ENCODE data around the gene SORCS2.

Gene SORCS2

DNA sequence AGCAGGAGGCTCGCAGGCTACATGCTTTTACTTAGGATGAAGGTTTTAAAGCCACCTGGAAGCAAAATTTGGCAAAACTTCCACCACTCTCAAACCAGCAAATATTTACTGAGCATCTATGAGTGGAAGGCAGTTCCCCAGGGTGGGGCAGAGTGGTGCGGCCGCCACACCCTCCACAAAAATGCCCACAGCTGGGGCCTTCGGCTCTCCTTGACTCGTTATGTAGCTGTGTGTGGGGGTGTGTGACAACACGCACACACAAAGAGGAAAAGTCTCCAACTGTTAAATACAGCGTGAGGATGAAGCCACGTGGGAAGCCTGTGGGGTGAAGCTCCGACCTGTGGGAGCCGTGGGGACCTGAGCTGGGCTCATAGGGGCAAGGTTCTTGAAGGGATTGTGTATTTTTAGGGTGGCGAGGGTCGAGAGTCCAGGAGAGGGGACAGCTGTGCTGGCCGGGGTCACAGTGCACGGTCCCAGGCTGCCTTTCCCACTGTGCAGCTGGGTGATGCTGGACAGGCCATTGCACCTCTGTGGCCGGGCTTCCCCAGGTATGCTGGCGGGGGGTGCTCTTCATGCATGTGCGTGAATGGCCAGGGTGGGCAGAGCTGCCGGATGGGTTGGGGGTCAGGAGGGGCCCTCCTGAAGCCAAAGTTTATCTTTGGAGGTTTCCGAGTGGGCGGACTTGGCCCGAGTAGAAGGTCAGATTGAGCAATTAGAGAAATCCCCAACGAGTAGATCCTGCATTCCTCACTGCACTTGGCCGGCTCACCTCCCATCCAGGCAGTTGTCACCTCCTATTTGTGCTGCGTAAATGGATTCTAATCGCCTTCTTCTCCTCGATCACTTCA is 25.4 kb downstream of the SORCS2 start:
- no peak for FAIRE-seq

DNA sequence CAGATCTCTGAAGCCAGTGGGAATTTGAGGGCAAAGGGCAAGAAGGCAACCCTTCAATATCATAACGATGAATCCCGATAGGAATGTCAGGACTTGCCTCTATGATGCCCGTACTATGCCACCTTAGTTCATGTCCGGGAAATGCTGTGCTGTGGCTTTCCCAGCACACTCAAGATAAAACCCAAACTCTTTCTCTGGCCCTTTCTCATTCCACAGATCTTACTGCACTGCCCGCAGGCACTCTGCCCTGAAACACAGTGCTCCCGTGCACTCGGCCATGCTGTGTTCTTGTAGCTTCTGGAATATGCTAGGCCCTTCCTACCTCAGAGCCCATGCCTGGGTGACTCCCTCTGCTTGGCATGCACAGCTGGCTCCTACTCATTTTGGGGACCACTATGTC is 26.3 kb downstream of the SORCS2 start:
- FAIRE-seq (no peak), DNase-seq (ENCODE audit: low spot score) (no peak)

More for the DNA sequence above, 25.4 kb downstream of the SORCS2 start:
- peak; percentile 61 for DNase-seq (ENCODE audit: low spot score)

DNA sequence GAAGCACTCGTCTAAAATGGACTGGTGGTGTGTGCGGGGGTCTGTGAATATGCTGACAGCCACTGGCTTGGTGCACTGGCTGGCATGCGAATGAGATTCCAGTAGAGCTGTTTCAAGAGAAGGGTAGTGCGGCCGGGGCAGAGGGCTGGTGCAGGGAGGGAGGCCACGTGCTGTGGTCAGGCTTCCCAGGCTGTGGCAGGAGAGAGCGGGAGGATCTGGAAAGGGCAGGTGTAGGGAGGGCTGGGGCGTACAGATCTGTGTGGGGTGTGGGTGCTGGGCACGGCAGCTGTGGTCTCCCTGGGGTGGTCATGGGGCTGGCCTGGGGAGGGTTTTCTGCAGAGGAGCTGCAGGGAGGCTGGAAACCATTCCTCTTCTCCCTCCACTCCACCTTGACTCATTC is 30.2 kb downstream of the SORCS2 start:
- no peak for DNase-seq (ENCODE audit: low spot score)
- FAIRE-seq, result no peak

GRCh38 chr4:7223541-7223940 is 31.2 kb downstream of the SORCS2 start:
- DNase-seq (ENCODE audit: low spot score) (no peak), FAIRE-seq (no peak)

DNA sequence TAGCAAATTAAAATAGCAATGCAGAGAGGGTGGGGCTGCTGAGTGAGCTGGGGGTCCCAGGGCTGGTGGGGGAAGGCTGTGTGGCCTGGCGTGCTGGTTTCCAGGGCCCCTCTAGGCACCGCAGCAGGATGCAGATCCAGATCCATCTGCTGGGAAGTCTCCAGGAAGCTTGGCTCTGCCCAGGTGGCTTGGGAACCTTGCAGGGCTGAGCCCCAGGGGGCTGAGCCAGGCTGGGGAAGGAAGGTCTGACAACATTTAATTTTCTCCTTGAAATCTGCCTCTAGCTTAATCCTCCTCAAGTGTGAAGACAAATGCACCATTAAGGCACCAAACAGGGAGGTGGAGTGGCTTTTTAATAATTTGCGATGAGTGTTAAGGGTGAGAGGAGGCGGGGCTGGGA is 31.7 kb downstream of the SORCS2 start:
- no peak for DNase-seq (ENCODE audit: low spot score)
- FAIRE-seq, result no peak

GRCh38 chr4:7224878-7225533 is 32.7 kb downstream of the SORCS2 start:
- DNase-seq (ENCODE audit: low spot score) (no peak), FAIRE-seq (no peak)

GRCh38 chr4:7226439-7226838 is 34.1 kb downstream of the SORCS2 start:
- DNase-seq (ENCODE audit: low spot score) (no peak), FAIRE-seq (no peak)

- DNase-seq (ENCODE audit: low spot score) (no peak), FAIRE-seq (no peak)
Observed at GRCh38 chr4:7227008-7227407, 34.7 kb downstream of the SORCS2 start.

- FAIRE-seq (no peak), DNase-seq (ENCODE audit: low spot score) (no peak)
Observed at GRCh38 chr4:7228734-7229133, 36.4 kb downstream of the SORCS2 start.

GRCh38 chr4:7232061-7232650 is 39.8 kb downstream of the SORCS2 start:
- FAIRE-seq (no peak), DNase-seq (ENCODE audit: low spot score) (no peak)

GRCh38 chr4:7233006-7233580 is 40.8 kb downstream of the SORCS2 start:
- no peak for DNase-seq (ENCODE audit: low spot score)
- no peak for FAIRE-seq

GRCh38 chr4:7233601-7234000 is 41.3 kb downstream of the SORCS2 start:
- FAIRE-seq, result no peak
- no peak for DNase-seq (ENCODE audit: low spot score)

DNA sequence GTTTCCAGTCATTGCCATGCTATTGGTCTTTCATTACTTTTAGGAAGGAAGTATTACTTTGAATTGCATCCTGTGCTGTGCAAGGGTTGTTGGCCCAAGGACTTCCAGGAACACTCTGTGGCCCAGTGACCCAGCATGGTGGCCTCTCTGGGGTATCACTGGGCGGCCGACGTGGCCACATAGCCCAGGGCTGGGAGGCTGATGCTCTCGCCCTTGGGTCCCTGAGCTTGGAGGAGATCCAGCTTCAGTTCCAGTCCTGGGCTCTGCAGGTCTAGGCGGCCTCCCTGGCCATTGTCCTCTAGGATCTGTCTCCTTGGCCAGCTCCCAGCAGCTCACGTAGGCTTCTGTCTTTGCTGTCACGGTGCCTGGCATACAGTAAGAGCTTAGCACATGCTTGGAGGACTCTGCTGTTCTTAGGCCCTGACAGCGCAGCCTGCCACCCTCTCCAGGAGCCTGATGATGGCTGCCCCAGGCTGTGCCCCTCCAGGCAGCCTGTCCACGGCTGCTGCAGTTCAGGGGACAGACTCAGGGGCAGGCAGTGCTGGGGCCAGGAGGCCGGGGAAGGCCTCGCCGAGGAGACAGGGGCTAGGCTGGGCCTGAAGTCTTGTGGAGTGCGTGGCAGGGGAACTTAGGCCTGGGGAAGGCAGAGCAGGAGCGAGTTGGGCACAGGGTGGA is 42.2 kb downstream of the SORCS2 start:
- DNase-seq (ENCODE audit: low spot score) (no peak), FAIRE-seq (no peak)

DNA sequence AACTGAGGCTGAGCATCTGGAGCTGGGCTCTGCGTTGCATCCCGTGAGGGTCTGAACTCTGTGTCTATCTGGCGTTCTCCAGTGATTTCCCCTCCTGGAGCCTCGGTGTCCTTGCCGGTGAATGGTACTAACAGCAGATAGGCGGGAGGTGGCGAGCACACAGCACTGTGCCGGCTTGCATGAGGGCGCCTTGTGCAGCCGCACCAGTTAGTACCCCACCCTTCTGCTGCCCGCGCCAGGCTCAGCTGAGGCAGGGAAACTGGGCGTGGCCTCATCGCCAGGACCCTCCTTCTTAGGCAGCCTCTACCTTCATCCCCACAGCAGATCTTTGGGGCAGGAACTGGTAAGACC is 42.7 kb downstream of the SORCS2 start:
- DNase-seq (ENCODE audit: low spot score), result no peak
- no peak for FAIRE-seq

- FAIRE-seq (no peak), DNase-seq (ENCODE audit: low spot score) (no peak)
Observed at GRCh38 chr4:7236847-7237246, 44.5 kb downstream of the SORCS2 start.

DNA sequence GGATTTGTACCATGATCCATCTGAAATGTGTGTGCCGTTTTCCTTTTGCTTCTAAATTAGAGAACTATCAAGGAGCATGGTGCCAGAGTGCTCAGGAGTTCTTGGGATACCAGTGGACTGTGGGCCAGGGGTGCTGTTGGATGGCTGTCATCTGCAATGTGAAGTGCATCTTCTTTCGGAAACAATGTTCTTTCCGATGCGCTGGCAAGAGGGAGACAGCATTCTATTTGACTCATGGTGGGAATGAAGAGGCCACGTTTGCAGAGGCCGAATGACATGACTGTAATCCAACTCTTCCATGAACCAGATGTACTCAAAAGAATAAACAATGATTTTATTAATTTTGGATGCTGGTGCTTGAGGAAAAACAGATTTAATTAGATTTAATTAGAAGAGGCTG is 45.5 kb downstream of the SORCS2 start:
- no peak for FAIRE-seq
- no peak for DNase-seq (ENCODE audit: low spot score)

GRCh38 chr4:7238300-7238960 is 46.1 kb downstream of the SORCS2 start:
- DNase-seq (ENCODE audit: low spot score) (no peak), FAIRE-seq (no peak)

DNA sequence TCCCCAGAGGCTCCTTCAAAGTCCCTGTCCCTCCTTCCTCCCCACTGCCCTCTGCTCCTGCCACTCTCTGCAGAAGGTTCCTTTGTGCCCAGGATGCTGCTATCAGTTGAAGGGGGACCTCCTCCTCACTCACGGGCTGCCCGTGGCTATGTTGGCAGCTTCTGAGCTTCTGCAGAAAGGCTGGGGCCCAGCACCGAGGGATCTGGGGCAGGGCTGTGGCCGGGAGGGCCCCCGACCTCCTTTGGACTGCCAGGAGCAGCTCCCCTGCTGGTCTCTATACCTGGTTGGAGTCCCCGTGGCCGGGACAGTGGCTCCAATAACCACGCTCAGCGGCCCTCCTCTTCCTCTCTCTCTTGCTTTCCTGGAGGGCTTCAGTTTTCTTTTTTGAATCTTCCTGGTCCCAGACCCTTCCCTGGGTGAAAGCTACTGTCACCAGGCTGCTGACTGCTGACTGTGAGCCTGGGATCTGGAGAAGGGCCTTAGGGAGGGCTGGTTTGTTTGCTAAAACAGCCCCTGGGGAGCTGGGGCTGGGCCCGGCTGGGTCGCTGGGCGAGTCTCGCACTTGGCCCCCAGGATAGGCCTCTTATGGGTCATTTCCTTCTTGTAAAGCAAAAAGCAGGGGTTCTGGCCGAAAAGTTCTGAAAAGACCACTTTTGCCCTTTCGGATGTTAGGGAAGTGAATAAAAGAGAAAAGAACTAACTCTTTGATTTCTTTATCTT is 46.9 kb downstream of the SORCS2 start:
- no peak for FAIRE-seq

GRCh38 chr4:7239844-7240243 is 47.5 kb downstream of the SORCS2 start:
- FAIRE-seq, result no peak

More for the DNA sequence above, 46.9 kb downstream of the SORCS2 start:
- DNase-seq (ENCODE audit: low spot score), result no peak

DNA sequence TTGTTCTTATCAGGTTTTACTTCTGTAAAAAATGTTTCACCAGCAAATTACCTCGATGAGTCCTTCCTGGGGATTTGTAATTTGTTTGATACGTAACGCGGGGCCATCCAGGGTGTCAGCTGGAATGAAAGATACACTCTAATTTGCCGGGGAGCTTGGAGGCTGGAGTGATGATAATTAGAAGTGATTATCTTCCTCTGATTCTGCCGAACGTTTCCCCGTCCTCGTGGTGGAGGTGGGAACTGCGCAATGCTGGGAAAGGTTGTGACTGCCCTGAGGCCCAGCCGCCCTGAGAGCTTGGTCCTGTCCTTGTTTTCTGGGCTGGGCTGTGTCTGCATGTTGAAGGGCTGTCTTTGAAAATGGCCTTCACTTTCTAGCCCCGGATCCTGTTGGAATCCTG is 48.0 kb downstream of the SORCS2 start:
- DNase-seq (ENCODE audit: low spot score), result no peak
- no peak for FAIRE-seq

More at GRCh38 chr4:7239844-7240243, 47.5 kb downstream of the SORCS2 start:
- DNase-seq (ENCODE audit: low spot score), result no peak
